ENCODE results near the gene LRRC75A. TPM values are rescaled to one million over a fixed set of nuclear protein-coding genes. Genes with fewer than 3 reads are reported as not detected.

The LRRC75A gene
- total and polyA plus RNA-seq, 2 of the 13 experiments (the other 11 are each of a cell fraction or from before 2014, with no cell fraction given): 0.03 TPM; not detected in 1

DNA sequence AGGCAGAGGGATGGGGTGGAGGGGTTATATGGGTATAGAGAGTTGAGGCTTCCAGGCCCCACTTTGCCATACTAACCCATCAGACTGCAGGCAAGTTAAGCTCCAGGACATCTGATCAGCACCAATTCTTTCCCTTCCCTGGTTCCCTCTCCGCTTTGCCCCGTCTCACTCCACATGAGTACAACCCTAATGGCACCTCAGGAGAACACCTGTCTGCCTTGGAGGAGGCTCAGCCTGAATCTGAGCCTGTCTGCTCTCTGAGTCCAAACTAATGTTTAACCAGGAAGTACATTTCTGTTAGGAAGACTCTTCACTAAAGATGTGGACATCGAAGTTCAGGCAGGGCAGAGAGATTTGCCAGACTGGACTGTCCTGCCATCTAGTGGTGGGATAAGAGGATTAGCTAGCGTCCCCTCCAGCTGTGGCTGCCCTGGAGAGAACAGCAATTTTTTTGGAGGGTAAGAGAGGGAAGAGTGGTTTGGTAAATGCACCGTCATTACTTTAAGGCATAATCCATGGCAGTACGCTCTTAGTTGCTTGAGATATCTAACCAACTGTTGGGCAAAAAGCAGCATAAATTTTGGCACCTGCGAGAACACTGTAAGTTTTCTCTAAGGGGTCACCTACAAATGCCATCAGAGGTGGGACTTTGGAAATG, 29.2 kb upstream of the LRRC75A start (continued):
- no peak for TF ChIP-seq AKAP8 (CRISPR knock-in tag; IDR thresholded peaks at IDR 0.05)
- TF ChIP-seq NFKBIZ (CRISPR knock-in tag; IDR thresholded peaks at IDR 0.05): no peak
- no peak for TF ChIP-seq SRSF1 (optimal IDR thresholded peaks at IDR 0.05; ENCODE audit: low read depth, low read length)
- TF ChIP-seq, protein P1, sequence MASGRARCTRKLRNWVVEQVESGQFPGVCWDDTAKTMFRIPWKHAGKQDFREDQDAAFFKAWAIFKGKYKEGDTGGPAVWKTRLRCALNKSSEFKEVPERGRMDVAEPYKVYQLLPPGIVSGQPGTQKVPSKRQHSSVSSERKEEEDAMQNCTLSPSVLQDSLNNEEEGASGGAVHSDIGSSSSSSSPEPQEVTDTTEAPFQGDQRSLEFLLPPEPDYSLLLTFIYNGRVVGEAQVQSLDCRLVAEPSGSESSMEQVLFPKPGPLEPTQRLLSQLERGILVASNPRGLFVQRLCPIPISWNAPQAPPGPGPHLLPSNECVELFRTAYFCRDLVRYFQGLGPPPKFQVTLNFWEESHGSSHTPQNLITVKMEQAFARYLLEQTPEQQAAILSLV (CRISPR knock-in tag; IDR thresholded peaks at IDR 0.05; ENCODE audit: borderline replicate concordance): no peak
- TF ChIP-seq FOXO1 (CRISPR knock-in tag; IDR thresholded peaks at IDR 0.05): 0 out of 2 replicates have a peak, but pooled peaks have one; percentile 15
- no peak for TF ChIP-seq TBL1XR1 (IDR thresholded peaks at IDR 0.05; ENCODE audit: borderline replicate concordance, low read length, partially characterized antibody)
- no peak for TF ChIP-seq ZNF589 (CRISPR knock-in tag; conservative IDR thresholded peaks at IDR 0.05)
- no peak for TF ChIP-seq ZNF724P (CRISPR knock-in tag; IDR thresholded peaks at IDR 0.05; ENCODE audit: borderline replicate concordance)
- no peak for TF ChIP-seq HNF4G (IDR thresholded peaks at IDR 0.05; ENCODE audit: borderline replicate concordance, low read depth, low read length)
- no peak for TF ChIP-seq HNF4G (CRISPR knock-in tag; IDR thresholded peaks at IDR 0.05; ENCODE audit: borderline replicate concordance, low read depth)
- TF ChIP-seq ZNF451 (CRISPR knock-in tag; IDR thresholded peaks at IDR 0.05): no peak
- TF ChIP-seq, protein P2, sequence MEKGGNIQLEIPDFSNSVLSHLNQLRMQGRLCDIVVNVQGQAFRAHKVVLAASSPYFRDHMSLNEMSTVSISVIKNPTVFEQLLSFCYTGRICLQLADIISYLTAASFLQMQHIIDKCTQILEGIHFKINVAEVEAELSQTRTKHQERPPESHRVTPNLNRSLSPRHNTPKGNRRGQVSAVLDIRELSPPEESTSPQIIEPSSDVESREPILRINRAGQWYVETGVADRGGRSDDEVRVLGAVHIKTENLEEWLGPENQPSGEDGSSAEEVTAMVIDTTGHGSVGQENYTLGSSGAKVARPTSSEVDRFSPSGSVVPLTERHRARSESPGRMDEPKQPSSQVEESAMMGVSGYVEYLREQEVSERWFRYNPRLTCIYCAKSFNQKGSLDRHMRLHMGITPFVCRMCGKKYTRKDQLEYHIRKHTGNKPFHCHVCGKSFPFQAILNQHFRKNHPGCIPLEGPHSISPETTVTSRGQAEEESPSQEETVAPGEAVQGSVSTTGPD (CRISPR knock-in tag; IDR thresholded peaks at IDR 0.05): no peak
- TF ChIP-seq KMT2B (CRISPR knock-in tag; IDR thresholded peaks at IDR 0.05): no peak
- peak; percentile 28; the same call in 1 of the 2 replicates for TF ChIP-seq FOXA3 (CRISPR knock-in tag; IDR thresholded peaks at IDR 0.05)
- no peak for TF ChIP-seq SYNCRIP (IDR thresholded peaks at IDR 0.05; ENCODE audit: insufficient read depth, low read depth, low read length)
- TF ChIP-seq, protein P3, sequence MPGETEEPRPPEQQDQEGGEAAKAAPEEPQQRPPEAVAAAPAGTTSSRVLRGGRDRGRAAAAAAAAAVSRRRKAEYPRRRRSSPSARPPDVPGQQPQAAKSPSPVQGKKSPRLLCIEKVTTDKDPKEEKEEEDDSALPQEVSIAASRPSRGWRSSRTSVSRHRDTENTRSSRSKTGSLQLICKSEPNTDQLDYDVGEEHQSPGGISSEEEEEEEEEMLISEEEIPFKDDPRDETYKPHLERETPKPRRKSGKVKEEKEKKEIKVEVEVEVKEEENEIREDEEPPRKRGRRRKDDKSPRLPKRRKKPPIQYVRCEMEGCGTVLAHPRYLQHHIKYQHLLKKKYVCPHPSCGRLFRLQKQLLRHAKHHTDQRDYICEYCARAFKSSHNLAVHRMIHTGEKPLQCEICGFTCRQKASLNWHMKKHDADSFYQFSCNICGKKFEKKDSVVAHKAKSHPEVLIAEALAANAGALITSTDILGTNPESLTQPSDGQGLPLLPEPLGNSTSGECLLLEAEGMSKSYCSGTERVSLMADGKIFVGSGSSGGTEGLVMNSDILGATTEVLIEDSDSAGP (CRISPR knock-in tag; IDR thresholded peaks at IDR 0.05; ENCODE audit: borderline replicate concordance): no peak
- no peak for TF ChIP-seq RELA (CRISPR knock-in tag; IDR thresholded peaks at IDR 0.05)
- peak; percentile 28; the same call in 1 of the 2 replicates for TF ChIP-seq YEATS2 (CRISPR knock-in tag; IDR thresholded peaks at IDR 0.05; ENCODE audit: borderline replicate concordance)
- no peak for TF ChIP-seq DR1 (CRISPR knock-in tag; IDR thresholded peaks at IDR 0.05)
- TF ChIP-seq, protein P4, sequence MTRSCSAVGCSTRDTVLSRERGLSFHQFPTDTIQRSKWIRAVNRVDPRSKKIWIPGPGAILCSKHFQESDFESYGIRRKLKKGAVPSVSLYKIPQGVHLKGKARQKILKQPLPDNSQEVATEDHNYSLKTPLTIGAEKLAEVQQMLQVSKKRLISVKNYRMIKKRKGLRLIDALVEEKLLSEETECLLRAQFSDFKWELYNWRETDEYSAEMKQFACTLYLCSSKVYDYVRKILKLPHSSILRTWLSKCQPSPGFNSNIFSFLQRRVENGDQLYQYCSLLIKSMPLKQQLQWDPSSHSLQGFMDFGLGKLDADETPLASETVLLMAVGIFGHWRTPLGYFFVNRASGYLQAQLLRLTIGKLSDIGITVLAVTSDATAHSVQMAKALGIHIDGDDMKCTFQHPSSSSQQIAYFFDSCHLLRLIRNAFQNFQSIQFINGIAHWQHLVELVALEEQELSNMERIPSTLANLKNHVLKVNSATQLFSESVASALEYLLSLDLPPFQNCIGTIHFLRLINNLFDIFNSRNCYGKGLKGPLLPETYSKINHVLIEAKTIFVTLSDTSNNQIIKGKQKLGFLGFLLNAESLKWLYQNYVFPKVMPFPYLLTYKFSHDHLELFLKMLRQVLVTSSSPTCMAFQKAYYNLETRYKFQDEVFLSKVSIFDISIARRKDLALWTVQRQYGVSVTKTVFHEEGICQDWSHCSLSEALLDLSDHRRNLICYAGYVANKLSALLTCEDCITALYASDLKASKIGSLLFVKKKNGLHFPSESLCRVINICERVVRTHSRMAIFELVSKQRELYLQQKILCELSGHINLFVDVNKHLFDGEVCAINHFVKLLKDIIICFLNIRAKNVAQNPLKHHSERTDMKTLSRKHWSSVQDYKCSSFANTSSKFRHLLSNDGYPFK (CRISPR knock-in tag; IDR thresholded peaks at IDR 0.05; ENCODE audit: borderline replicate concordance): no peak
- TF ChIP-seq, protein P5, sequence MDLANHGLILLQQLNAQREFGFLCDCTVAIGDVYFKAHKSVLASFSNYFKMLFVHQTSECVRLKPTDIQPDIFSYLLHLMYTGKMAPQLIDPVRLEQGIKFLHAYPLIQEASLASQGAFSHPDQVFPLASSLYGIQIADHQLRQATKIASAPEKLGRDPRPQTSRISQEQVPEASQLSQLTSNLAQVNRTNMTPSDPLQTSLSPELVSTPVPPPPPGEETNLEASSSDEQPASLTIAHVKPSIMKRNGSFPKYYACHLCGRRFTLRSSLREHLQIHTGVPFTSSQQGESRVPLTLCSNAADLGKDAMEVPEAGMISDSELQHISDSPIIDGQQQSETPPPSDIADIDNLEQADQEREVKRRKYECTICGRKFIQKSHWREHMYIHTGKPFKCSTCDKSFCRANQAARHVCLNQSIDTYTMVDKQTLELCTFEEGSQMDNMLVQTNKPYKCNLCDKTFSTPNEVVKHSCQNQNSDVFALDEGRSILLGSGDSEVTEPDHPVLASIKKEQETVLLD (CRISPR knock-in tag; IDR thresholded peaks at IDR 0.05; ENCODE audit: low read depth): no peak
